ENCODE results near the gene SHROOM3.
"Not testable (repeated sequence)": the region's sequence is repeated elsewhere in the genome, so short reads cannot be mapped to it uniquely, and the experiment has no call there.

SHROOM3 gene

GRCh38 chr4:76420762-76421581 is 14.1 kb upstream of the SHROOM3 start, which contains the start of gene CCDC158:
TSS of gene CCDC158 (minus strand) at chr4:76421141. CDS start at chr4:76403207, 17,934 bp downstream.
- Histone ChIP-seq H3K36me3 (ENCODE audit: control insufficient read depth, insufficient read depth, low read length) (no peaks in the 10 kb centered on the region), H3K27ac (ENCODE audit: low read depth, low read length, severe bottlenecking) (no peak within 1 kb of the TSS), H3K4me3 (ENCODE audit: extremely low read depth, insufficient read depth, low read length, poor library complexity, severe bottlenecking) (no peak within 1 kb of the TSS), H3K9me3 (ENCODE audit: control insufficient read depth, low read length) (no peaks in the 10 kb centered on the region), H3K4me1 (ENCODE audit: control insufficient read depth, insufficient read depth, low read length, poor library complexity, severe bottlenecking) (no peaks in the 10 kb centered on the region)
- 96 to 97% methylated on average over 30 to 73 of the region's 79 CpGs for WGBS, 2 experiments (ENCODE audit: insufficient coverage in 2 of 2)

GRCh38 chr4:76423159-76423558 is 11.9 kb upstream of the SHROOM3 start:
- H3K4me1 ChIP-seq (ENCODE audit: control insufficient read depth, insufficient read depth, low read length, poor library complexity, severe bottlenecking); H3K27ac ChIP-seq (ENCODE audit: low read depth, low read length, severe bottlenecking); H3K4me3 ChIP-seq (ENCODE audit: extremely low read depth, insufficient read depth, low read length, poor library complexity, severe bottlenecking); H3K9me3 ChIP-seq (ENCODE audit: control insufficient read depth, low read length); H3K36me3 ChIP-seq (ENCODE audit: control insufficient read depth, insufficient read depth, low read length): not testable (repeated sequence)
- 100% methylated on average over 3 to 10 of the region's 27 CpGs for WGBS, 2 experiments (ENCODE audit: insufficient coverage in 2 of 2)

GRCh38 chr4:76426272-76426671 is 8.8 kb upstream of the SHROOM3 start:
- Histone ChIP-seq H3K4me3 (ENCODE audit: extremely low read depth, insufficient read depth, low read length, poor library complexity, severe bottlenecking) (no peak overlapping the region), H3K9me3 (ENCODE audit: control insufficient read depth, low read length) (no peaks in the 10 kb centered on the region), H3K4me1 (ENCODE audit: control insufficient read depth, insufficient read depth, low read length, poor library complexity, severe bottlenecking) (peaks cover 2% of the 10 kb centered on the region), H3K27ac (ENCODE audit: low read depth, low read length, severe bottlenecking) (no peak overlapping the region), H3K36me3 (ENCODE audit: control insufficient read depth, insufficient read depth, low read length) (no peaks in the 10 kb centered on the region)
- WGBS, 2 experiments (ENCODE audit: insufficient coverage in 2 of 2) = 67 to 95% methylated on average over 1 to 2 of the region's 2 CpGs

- peaks cover 7% of the 10 kb centered on the region for H3K4me1 ChIP-seq (ENCODE audit: control insufficient read depth, insufficient read depth, low read length, poor library complexity, severe bottlenecking)
- H3K9me3 ChIP-seq (ENCODE audit: control insufficient read depth, low read length) = no peaks in the 10 kb centered on the region
- H3K27ac ChIP-seq (ENCODE audit: low read depth, low read length, severe bottlenecking) = no peak overlapping the region
- no CpG with 5 or more reads among the region's 1 CpG for WGBS, 2 experiments (ENCODE audit: insufficient coverage in 2 of 2)
- H3K36me3 ChIP-seq (ENCODE audit: control insufficient read depth, insufficient read depth, low read length) = no peaks in the 10 kb centered on the region
- H3K4me3 ChIP-seq (ENCODE audit: extremely low read depth, insufficient read depth, low read length, poor library complexity, severe bottlenecking) = no peak overlapping the region
These were observed 5.4 kb upstream of the SHROOM3 start for GRCh38 chr4:76429636-76430035.

- no peaks in the 10 kb centered on the region for H3K36me3 ChIP-seq (ENCODE audit: control insufficient read depth, insufficient read depth, low read length)
- no peaks in the 10 kb centered on the region for H3K9me3 ChIP-seq (ENCODE audit: control insufficient read depth, low read length)
- peaks cover 7% of the 10 kb centered on the region for H3K4me1 ChIP-seq (ENCODE audit: control insufficient read depth, insufficient read depth, low read length, poor library complexity, severe bottlenecking)
- 49 to 63% methylated on average over 12 to 14 of the region's 15 CpGs for WGBS, 2 experiments (ENCODE audit: insufficient coverage in 2 of 2)
- no peak overlapping the region for H3K4me3 ChIP-seq (ENCODE audit: extremely low read depth, insufficient read depth, low read length, poor library complexity, severe bottlenecking)
- H3K27ac ChIP-seq (ENCODE audit: low read depth, low read length, severe bottlenecking) = no peak overlapping the region
These were observed 4.3 kb upstream of the SHROOM3 start for GRCh38 chr4:76430519-76431388.

- Histone ChIP-seq H3K27ac (ENCODE audit: low read depth, low read length, severe bottlenecking) (peak overlapping the region; percentile 85), H3K9me3 (ENCODE audit: control insufficient read depth, low read length) (no peaks in the 10 kb centered on the region), H3K4me1 (ENCODE audit: control insufficient read depth, insufficient read depth, low read length, poor library complexity, severe bottlenecking) (peaks cover 7% of the 10 kb centered on the region), H3K4me3 (ENCODE audit: extremely low read depth, insufficient read depth, low read length, poor library complexity, severe bottlenecking) (peak overlapping the region; percentile 34), H3K36me3 (ENCODE audit: control insufficient read depth, insufficient read depth, low read length) (no peaks in the 10 kb centered on the region)
- WGBS, 2 experiments (ENCODE audit: insufficient coverage in 2 of 2) = 16 to 26% methylated on average over 4 to 5 of the region's 7 CpGs
These were observed 695 bp downstream of the SHROOM3 start for GRCh38 chr4:76435528-76436319.

GRCh38 chr4:76439491-76439890 is 4.5 kb downstream of the SHROOM3 start:
- 80 to 100% methylated on average over 1 of the region's 2 CpGs for WGBS, 2 experiments (ENCODE audit: insufficient coverage in 2 of 2)
- Histone ChIP-seq H3K4me1 (ENCODE audit: control insufficient read depth, insufficient read depth, low read length, poor library complexity, severe bottlenecking) (no peaks in the 10 kb centered on the region), H3K4me3 (ENCODE audit: extremely low read depth, insufficient read depth, low read length, poor library complexity, severe bottlenecking) (no peak overlapping the region), H3K27ac (ENCODE audit: low read depth, low read length, severe bottlenecking) (no peak overlapping the region), H3K36me3 (ENCODE audit: control insufficient read depth, insufficient read depth, low read length) (no peaks in the 10 kb centered on the region), H3K9me3 (ENCODE audit: control insufficient read depth, low read length) (no peaks in the 10 kb centered on the region)

- 96 to 100% methylated on average over 1 to 4 of the region's 9 CpGs for WGBS, 2 experiments (ENCODE audit: insufficient coverage in 2 of 2)
- no peak overlapping the region for H3K4me3 ChIP-seq (ENCODE audit: extremely low read depth, insufficient read depth, low read length, poor library complexity, severe bottlenecking)
- H3K27ac ChIP-seq (ENCODE audit: low read depth, low read length, severe bottlenecking) = no peak overlapping the region
- no peaks in the 10 kb centered on the region for H3K4me1 ChIP-seq (ENCODE audit: control insufficient read depth, insufficient read depth, low read length, poor library complexity, severe bottlenecking)
- no peaks in the 10 kb centered on the region for H3K36me3 ChIP-seq (ENCODE audit: control insufficient read depth, insufficient read depth, low read length)
- H3K9me3 ChIP-seq (ENCODE audit: control insufficient read depth, low read length) = no peaks in the 10 kb centered on the region
These were observed 6.9 kb downstream of the SHROOM3 start for GRCh38 chr4:76441881-76442280.

- H3K9me3 ChIP-seq (ENCODE audit: control insufficient read depth, low read length) = no peaks in the 10 kb centered on the region
- H3K27ac ChIP-seq (ENCODE audit: low read depth, low read length, severe bottlenecking) = no peak overlapping the region
- no CpG with 5 or more reads among the region's 3 CpGs for WGBS, 2 experiments (ENCODE audit: insufficient coverage in 2 of 2)
These were observed 7.8 kb downstream of the SHROOM3 start for GRCh38 chr4:76442807-76443206.

GRCh38 chr4:76443376-76443775 is 8.3 kb downstream of the SHROOM3 start:
- H3K27ac ChIP-seq (ENCODE audit: low read depth, low read length, severe bottlenecking) = no peak overlapping the region
- WGBS, 2 experiments (ENCODE audit: insufficient coverage in 2 of 2) = no CpG with 5 or more reads among the region's 1 CpG
- no peaks in the 10 kb centered on the region for H3K9me3 ChIP-seq (ENCODE audit: control insufficient read depth, low read length)
- no peaks in the 10 kb centered on the region for H3K36me3 ChIP-seq (ENCODE audit: control insufficient read depth, insufficient read depth, low read length)
- peaks cover 10% of the 10 kb centered on the region for H3K4me1 ChIP-seq (ENCODE audit: control insufficient read depth, insufficient read depth, low read length, poor library complexity, severe bottlenecking)
- H3K4me3 ChIP-seq (ENCODE audit: extremely low read depth, insufficient read depth, low read length, poor library complexity, severe bottlenecking) = no peak overlapping the region

More at GRCh38 chr4:76442807-76443206, 7.8 kb downstream of the SHROOM3 start:
- peaks cover 6% of the 10 kb centered on the region for H3K4me1 ChIP-seq (ENCODE audit: control insufficient read depth, insufficient read depth, low read length, poor library complexity, severe bottlenecking)
- no peak overlapping the region for H3K4me3 ChIP-seq (ENCODE audit: extremely low read depth, insufficient read depth, low read length, poor library complexity, severe bottlenecking)
- no peaks in the 10 kb centered on the region for H3K36me3 ChIP-seq (ENCODE audit: control insufficient read depth, insufficient read depth, low read length)
